Esophagus squamous epithelium (tissue), 5 donors: Measurements from ENCODE around the gene GABRA4. TPM values are rescaled to one million over a fixed set of nuclear protein-coding genes. Genes with fewer than 3 reads are reported as not detected.

Experiments used
- DNase-seq: peaks from one replicate; lab custom pipeline; 2025; lab: John Stamatoyannopoulos, UW
- H3K27ac ChIP-seq, 4 donors: fragments of 200-600 bp; sonication (generic); one replicate each; pipeline ENCODE4 v1.5.1; 2016 to 2019; ENCODE audit warnings: mild to moderate bottlenecking in 1 of 4
- H3K27me3 ChIP-seq, 4 donors: fragments of 200-600 bp; sonication (generic); 1 replicate in 3 of 4; 2 replicates in 1 of 4; pipeline versions ENCODE4 v1.5.1 to v1.6.0; 2017 to 2021; ENCODE audit warnings: antibody characterized with exemption in 1 of 4
- H3K36me3 ChIP-seq, 3 donors: fragments of 200-600 bp; sonication (generic); one replicate each; pipeline ENCODE4 v1.5.1; 2016 to 2019
- H3K4me1 ChIP-seq, 3 donors: fragments of 200-600 bp; sonication (generic); one replicate each; pipeline ENCODE4 v1.5.1; 2017 to 2019
- H3K4me3 ChIP-seq, 4 donors: fragments of 200-600 bp; sonication (generic); 1 replicate in 3 of 4; 2 replicates in 1 of 4; pipeline ENCODE4 v1.5.1; 2016 to 2019; ENCODE audit warnings: mild to moderate bottlenecking in 2 of 4, moderate library complexity in 1 of 4
- H3K9me3 ChIP-seq, 3 donors: fragments of 200-600 bp; sonication (generic); one replicate each; pipeline ENCODE4 v1.5.1; 2016 to 2019
- POLR2A ChIP-seq, 4 donors: fragments of 450-650 bp; IDR thresholded peaks; one replicate each; pipeline ENCODE4 v1.6.1; 2017; ENCODE audit warnings: antibody characterized with exemption in 4 of 4, mild to moderate bottlenecking in 4 of 4, moderate library complexity in 3 of 4
- WGBS, 2 donors: methylation state at CpG; one replicate each; pipeline ENCODE4 v1.1.5; 2018; 5-methylcytosine and 5-hydroxymethylcytosine counted together
- intact Hi-C: fragments of 100-400 bp; cut with DNase I; formaldehyde crosslinking; loops from one replicate; pipeline ENCODE4 v1.15.0; 2022
- total RNA-seq, 4 donors: library from RNA; depleted of rRNA; stranded (reverse); fragments of >200 nt; gene quantifications; one replicate each; pipeline ENCODE4 v1.1.0, GENCODE V29; 2016
- TF ChIP-seq, protein P1 (sequence below), 6 experiments: fragments of 450-650 bp in 4 of 6; fragments of 200-600 bp in 2 of 6; sonication (generic) in 2 of 6; IDR thresholded peaks; one replicate each; pipeline ENCODE4 v1.5.1; 2016 to 2019; ENCODE audit warnings: antibody characterized with exemption in 6 of 6, mild to moderate bottlenecking in 4 of 6, moderate library complexity in 4 of 6
- donor health status: DM: yes; HTN: yes; CAD: no.

GABRA4 gene
- 1 to 10 TPM in 1 of 4 donors, under 1 TPM in 2, not detected in 1; under 0.01 to 2.3 (median 0.13) TPM for total RNA-seq

DNA sequence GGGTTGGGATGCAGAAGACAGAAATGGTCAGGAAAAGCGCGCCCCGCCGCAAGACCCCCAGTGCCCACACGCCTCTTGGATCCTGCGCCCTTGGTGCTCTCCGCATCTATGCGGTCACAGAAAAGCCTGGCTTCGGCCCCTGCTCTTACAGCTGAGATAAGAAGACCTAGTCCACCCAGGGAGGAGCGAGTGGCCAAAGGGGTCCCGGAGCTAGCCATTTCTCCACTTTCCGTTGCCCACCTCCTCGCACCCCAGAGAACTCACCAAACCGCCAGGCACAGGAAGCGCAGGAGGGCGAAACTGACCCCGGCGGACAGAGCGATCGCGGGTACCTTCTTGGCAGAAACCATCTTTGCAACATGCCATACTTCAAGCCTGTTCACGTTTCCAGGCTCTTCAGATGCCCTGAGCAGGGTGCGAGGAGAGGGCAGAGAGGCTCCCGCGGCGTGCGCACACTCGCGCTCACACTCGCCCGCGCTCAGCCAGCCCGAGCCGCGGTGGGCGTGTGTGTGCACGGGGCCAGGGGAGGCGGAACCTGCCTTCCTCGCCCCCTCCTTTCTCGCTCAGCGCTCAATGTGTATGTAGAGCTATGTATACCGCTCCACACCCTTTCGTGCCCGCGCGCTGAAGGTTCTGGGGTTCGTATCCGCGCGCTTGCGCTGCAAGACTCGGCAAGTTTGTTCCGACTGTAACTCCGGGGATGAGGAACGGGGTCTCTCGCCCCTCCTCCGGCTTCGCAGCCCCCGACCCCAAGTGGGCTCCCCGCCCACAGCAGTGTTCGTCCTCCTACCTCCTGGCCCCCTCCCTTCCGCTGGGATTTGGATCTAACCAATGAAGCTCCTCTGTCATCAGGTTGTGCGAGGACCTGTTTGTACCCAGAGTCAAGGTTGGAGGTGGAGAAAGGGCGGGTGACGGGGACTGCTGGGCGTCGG, at the start of gene GABRA4:
Gene GABRA4 (minus strand): TSS at position 507 of the 932 bp plus-strand sequence. CDS start 157 bp downstream, at position 350.
- H3K36me3 ChIP-seq: no peaks in the 10 kb centered on the region
- 0 to 6% methylated on average over 16 to 17 of the region's 67 CpGs for WGBS, 2 donors
- TF ChIP-seq, protein P1, sequence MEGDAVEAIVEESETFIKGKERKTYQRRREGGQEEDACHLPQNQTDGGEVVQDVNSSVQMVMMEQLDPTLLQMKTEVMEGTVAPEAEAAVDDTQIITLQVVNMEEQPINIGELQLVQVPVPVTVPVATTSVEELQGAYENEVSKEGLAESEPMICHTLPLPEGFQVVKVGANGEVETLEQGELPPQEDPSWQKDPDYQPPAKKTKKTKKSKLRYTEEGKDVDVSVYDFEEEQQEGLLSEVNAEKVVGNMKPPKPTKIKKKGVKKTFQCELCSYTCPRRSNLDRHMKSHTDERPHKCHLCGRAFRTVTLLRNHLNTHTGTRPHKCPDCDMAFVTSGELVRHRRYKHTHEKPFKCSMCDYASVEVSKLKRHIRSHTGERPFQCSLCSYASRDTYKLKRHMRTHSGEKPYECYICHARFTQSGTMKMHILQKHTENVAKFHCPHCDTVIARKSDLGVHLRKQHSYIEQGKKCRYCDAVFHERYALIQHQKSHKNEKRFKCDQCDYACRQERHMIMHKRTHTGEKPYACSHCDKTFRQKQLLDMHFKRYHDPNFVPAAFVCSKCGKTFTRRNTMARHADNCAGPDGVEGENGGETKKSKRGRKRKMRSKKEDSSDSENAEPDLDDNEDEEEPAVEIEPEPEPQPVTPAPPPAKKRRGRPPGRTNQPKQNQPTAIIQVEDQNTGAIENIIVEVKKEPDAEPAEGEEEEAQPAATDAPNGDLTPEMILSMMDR (IDR thresholded peaks at IDR 0.05): no peak
- no peak for TF ChIP-seq POLR2A (IDR thresholded peaks at IDR 0.05)
- DNase-seq: no peak
- intact Hi-C loops: no loop called here
- H3K9me3 ChIP-seq: no peaks in the 10 kb centered on the region
- peaks cover 8 to 16% (median 8%) of the 10 kb centered on the region in 3 donors for H3K4me1 ChIP-seq
- H3K27ac ChIP-seq: no peak within 1 kb of the TSS
- peak within 1 kb of the TSS; percentile 23 to 60 (median 40) for H3K4me3 ChIP-seq
- peaks cover 0 to 40% (median 4%) of the 10 kb centered on the region in 4 donors for H3K27me3 ChIP-seq

- no peaks in the 10 kb centered on the region for H3K9me3 ChIP-seq
- H3K4me3 ChIP-seq: no peak overlapping the region
- no peak for TF ChIP-seq POLR2A (IDR thresholded peaks at IDR 0.05)
- TF ChIP-seq, protein P1 (IDR thresholded peaks at IDR 0.05): no peak
- no peaks in the 10 kb centered on the region for H3K4me1 ChIP-seq
- no peak overlapping the region for H3K27ac ChIP-seq
- H3K36me3 ChIP-seq: no peaks in the 10 kb centered on the region
- no peaks in the 10 kb centered on the region for H3K27me3 ChIP-seq
- intact Hi-C loops: no loop called here
- 83 to 91% methylated on average over 3 of the region's 3 CpGs for WGBS, 2 donors
- DNase-seq: no peak
These were observed 47.4 kb upstream of the GABRA4 start for GRCh38 chr4:47040828-47041227.

- Histone ChIP-seq H3K27me3 (peaks cover 0 to 1% (median 0%) of the 10 kb centered on the region in 4 donors), H3K27ac (no peak overlapping the region), H3K36me3 (no peaks in the 10 kb centered on the region), H3K4me3 (no peak overlapping the region), H3K9me3 (no peaks in the 10 kb centered on the region), H3K4me1 (no peaks in the 10 kb centered on the region)
- WGBS, 2 donors: 55 to 59% methylated on average over 1 of the region's 1 CpG
- intact Hi-C loops: no loop called here
- DNase-seq: no peak
- TF ChIP-seq, protein P1 (IDR thresholded peaks at IDR 0.05): no peak
- TF ChIP-seq POLR2A (IDR thresholded peaks at IDR 0.05): no peak
These were observed 44.9 kb upstream of the GABRA4 start for GRCh38 chr4:47038263-47038662.

GRCh38 chr4:47032405-47033106, 39.2 kb upstream of the GABRA4 start:
- no peak for TF ChIP-seq POLR2A (IDR thresholded peaks at IDR 0.05)
- TF ChIP-seq, protein P1 (IDR thresholded peaks at IDR 0.05): peak in 5 of 6 experiments; percentile 39 to 67 (median 49)
- H3K27me3 ChIP-seq: peaks cover 0 to 34% (median 0%) of the 10 kb centered on the region in 4 donors
- H3K36me3 ChIP-seq: no peaks in the 10 kb centered on the region
- WGBS, 2 donors: 0 to 11% methylated on average over 2 to 3 of the region's 47 CpGs
- peak overlapping the region; percentile 19 to 54 (median 42) for H3K4me3 ChIP-seq
- H3K4me1 ChIP-seq: peaks cover 0 to 21% (median 12%) of the 10 kb centered on the region in 3 donors
- H3K27ac ChIP-seq: no peak overlapping the region
- DNase-seq: no peak
- intact Hi-C loops: no loop called here
- no peaks in the 10 kb centered on the region for H3K9me3 ChIP-seq
